Endothelial cell (in vitro differentiated cells): ENCODE measurements around the gene ZNF469. TPM values are rescaled to one million over a fixed set of nuclear protein-coding genes. Genes with fewer than 3 reads are reported as not detected.
A peak's percentile ranks its signal among the peaks of the same experiment; 100 is the strongest.

Source experiments
- DNase-seq: peaks from one replicate; pipeline ENCODE4 v3.0.0; 2021; ENCODE audit warnings: low spot score
- H3K27ac Mint-ChIP-seq: one replicate; pipeline ENCODE4 v1.8.0; 2021; ENCODE audit warnings: mixed read lengths, inconsistent platforms; ENCODE audit not compliant: unreplicated experiment
- H3K27me3 Mint-ChIP-seq: one replicate; pipeline ENCODE4 v1.8.0; 2021; ENCODE audit warnings: mild to moderate bottlenecking, moderate library complexity, mixed read lengths, inconsistent platforms; ENCODE audit not compliant: unreplicated experiment
- H3K36me3 Mint-ChIP-seq: one replicate; pipeline ENCODE4 v1.8.0; 2021; ENCODE audit warnings: mild to moderate bottlenecking, low read depth, mixed read lengths, inconsistent platforms; ENCODE audit not compliant: unreplicated experiment
- H3K4me1 Mint-ChIP-seq: one replicate; pipeline ENCODE4 v1.8.0; 2021; ENCODE audit warnings: mild to moderate bottlenecking, mixed read lengths, inconsistent platforms; ENCODE audit not compliant: unreplicated experiment
- H3K4me3 Mint-ChIP-seq: one replicate; pipeline ENCODE4 v1.8.0; 2021; ENCODE audit warnings: mild to moderate bottlenecking, mixed read lengths, inconsistent platforms; ENCODE audit not compliant: unreplicated experiment
- H3K9me3 Mint-ChIP-seq: one replicate; pipeline ENCODE4 v1.8.0; 2021; ENCODE audit warnings: mixed read lengths, inconsistent platforms; ENCODE audit not compliant: unreplicated experiment
- CTCF ChIP-seq: fragments of 200-600 bp; sonication (generic); IDR thresholded peaks from one replicate; pipeline ENCODE4 v1.5.0; 2021; ENCODE audit warnings: antibody characterized with exemption; ENCODE audit not compliant: unreplicated experiment
- total RNA-seq: library from RNA; stranded (reverse); fragmentation: NEBNext Ultra II Directional; extraction: Animal tissue kit (Norgen Biotek cat#: 25700); gene quantifications from one replicate; pipeline ENCODE4 v1.2.1, GENCODE V29; 2021; ENCODE audit not compliant: unreplicated experiment

ZNF469 gene
- total RNA-seq, 1 donor from 2014 or later = 14.7 TPM

GRCh38 chr16:88419790-88420189, 37.0 kb downstream of the ZNF469 start:
- no peak overlapping the region for H3K4me3 Mint-ChIP-seq

GRCh38 chr16:88420496-88420895, 37.7 kb downstream of the ZNF469 start:
- H3K9me3 Mint-ChIP-seq = no peaks in the 10 kb centered on the region
- no peak for DNase-seq
- no peak for TF ChIP-seq CTCF
- peaks cover 9% of the 10 kb centered on the region for H3K27me3 Mint-ChIP-seq
- H3K36me3 Mint-ChIP-seq = no peaks in the 10 kb centered on the region
- no peak overlapping the region for H3K4me3 Mint-ChIP-seq
- H3K4me1 Mint-ChIP-seq = peaks cover 13% of the 10 kb centered on the region
- no peak overlapping the region for H3K27ac Mint-ChIP-seq

More at GRCh38 chr16:88419790-88420189, 37.0 kb downstream of the ZNF469 start:
- no peak for DNase-seq
- TF ChIP-seq CTCF = no peak
- Mint-ChIP-seq H3K27me3 (peaks cover 9% of the 10 kb centered on the region), H3K4me1 (peaks cover 8% of the 10 kb centered on the region), H3K27ac (no peak overlapping the region), H3K36me3 (no peaks in the 10 kb centered on the region), H3K9me3 (no peaks in the 10 kb centered on the region)

GRCh38 chr16:88421301-88421700, 38.5 kb downstream of the ZNF469 start:
- Mint-ChIP-seq H3K4me3 (no peak overlapping the region), H3K27me3 (peaks cover 9% of the 10 kb centered on the region), H3K27ac (no peak overlapping the region), H3K9me3 (no peaks in the 10 kb centered on the region), H3K36me3 (no peaks in the 10 kb centered on the region), H3K4me1 (peaks cover 13% of the 10 kb centered on the region)
- no peak for TF ChIP-seq CTCF
- no peak for DNase-seq

GRCh38 chr16:88421871-88422433, 39.2 kb downstream of the ZNF469 start:
- Mint-ChIP-seq H3K27me3 (peaks cover 9% of the 10 kb centered on the region), H3K9me3 (no peaks in the 10 kb centered on the region), H3K27ac (peak overlapping the region; percentile 36), H3K36me3 (no peaks in the 10 kb centered on the region), H3K4me3 (no peak overlapping the region), H3K4me1 (peaks cover 13% of the 10 kb centered on the region)
- TF ChIP-seq CTCF = no peak
- no peak for DNase-seq

- peaks cover 9% of the 10 kb centered on the region for H3K27me3 Mint-ChIP-seq
- H3K4me3 Mint-ChIP-seq = no peak overlapping the region
- peaks cover 13% of the 10 kb centered on the region for H3K4me1 Mint-ChIP-seq
- no peak for DNase-seq
- TF ChIP-seq CTCF = no peak
- no peak overlapping the region for H3K27ac Mint-ChIP-seq
- no peaks in the 10 kb centered on the region for H3K36me3 Mint-ChIP-seq
- no peaks in the 10 kb centered on the region for H3K9me3 Mint-ChIP-seq
Measured at GRCh38 chr16:88422733-88423447, 40.1 kb downstream of the ZNF469 start.
